ENCODE measurements around the gene TNRC6C.

DNA sequence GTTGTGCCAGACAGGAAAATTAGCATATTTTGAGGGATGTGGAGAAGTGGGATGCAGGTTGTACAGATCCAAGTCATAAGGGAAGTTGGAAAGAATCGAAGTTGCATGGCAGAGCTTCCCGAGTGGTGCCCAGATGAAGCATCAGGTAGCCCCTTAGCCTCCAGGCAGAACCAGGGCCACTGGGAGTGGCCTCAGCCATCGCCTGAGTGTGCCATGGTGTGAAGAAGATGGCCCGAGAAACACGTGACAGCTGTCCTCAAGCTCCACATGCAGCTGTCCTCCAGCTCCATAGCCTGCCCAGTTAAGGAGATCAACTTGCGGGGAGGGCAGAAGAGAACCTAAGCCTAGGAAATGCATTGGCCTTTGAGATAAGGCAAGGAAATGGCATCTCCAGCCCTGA is 136.5 kb downstream of the TNRC6C start:
- TF ChIP-seq, protein P1, sequence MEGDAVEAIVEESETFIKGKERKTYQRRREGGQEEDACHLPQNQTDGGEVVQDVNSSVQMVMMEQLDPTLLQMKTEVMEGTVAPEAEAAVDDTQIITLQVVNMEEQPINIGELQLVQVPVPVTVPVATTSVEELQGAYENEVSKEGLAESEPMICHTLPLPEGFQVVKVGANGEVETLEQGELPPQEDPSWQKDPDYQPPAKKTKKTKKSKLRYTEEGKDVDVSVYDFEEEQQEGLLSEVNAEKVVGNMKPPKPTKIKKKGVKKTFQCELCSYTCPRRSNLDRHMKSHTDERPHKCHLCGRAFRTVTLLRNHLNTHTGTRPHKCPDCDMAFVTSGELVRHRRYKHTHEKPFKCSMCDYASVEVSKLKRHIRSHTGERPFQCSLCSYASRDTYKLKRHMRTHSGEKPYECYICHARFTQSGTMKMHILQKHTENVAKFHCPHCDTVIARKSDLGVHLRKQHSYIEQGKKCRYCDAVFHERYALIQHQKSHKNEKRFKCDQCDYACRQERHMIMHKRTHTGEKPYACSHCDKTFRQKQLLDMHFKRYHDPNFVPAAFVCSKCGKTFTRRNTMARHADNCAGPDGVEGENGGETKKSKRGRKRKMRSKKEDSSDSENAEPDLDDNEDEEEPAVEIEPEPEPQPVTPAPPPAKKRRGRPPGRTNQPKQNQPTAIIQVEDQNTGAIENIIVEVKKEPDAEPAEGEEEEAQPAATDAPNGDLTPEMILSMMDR (IDR thresholded peaks at IDR 0.05): no peak
- TF ChIP-seq EP300 (IDR thresholded peaks at IDR 0.05) (no peak), POLR2AphosphoS5 (IDR thresholded peaks at IDR 0.05) (no peak), POLR2A (IDR thresholded peaks at IDR 0.05) (no peak)

Measured in sigmoid colon (tissue), 4 donors.